ENCODE measurements around the gene UBL4A.

DNA sequence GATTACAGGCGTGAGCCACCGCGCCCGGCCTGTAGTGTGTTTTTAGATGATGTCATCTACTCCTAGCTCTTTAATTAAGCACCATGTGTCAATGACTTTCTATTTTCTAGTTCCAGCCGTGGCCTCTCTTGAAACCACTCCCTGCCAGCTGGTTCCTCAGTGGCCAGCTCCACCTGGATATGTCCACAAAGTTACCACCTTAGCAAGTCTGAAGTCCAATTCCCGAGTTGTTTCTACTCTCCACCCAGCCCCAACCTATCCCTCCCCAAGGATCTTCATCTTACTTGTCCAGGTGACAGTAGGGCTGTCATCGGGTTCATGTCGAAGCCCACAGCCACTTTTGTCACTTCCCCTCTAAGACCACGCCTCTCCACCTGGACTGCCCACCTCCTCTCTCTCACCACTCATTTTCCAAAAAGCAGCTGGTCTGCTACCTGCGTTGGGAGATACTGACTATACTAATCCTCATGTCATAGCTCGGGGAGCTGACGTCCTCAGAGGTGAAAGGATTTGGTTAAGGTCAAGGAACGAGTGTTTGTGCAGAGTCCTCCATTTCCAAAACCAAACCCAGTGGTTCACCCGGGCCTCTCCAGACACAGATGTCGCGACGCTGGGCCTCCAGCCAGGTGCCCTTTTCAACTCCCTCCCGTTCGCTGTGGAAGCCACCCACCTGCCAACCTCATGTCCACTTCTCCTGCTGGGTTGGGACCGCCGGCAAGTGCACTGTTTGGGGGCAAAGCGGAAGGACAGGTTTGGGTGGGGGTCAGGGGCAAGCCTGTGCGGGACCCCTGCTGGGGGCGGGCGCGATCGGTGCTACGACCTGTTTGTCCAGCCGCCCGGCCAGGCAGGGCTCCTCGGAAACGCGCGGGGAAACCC, 28.9 kb upstream of the UBL4A start:
- TF ChIP-seq POLR2A (IDR thresholded peaks at IDR 0.05; ENCODE audit: extremely low read depth, insufficient read length) (no peak), CTCF (IDR thresholded peaks at IDR 0.05; ENCODE audit: low read depth, low read length) (no peak), MYC (IDR thresholded peaks at IDR 0.05; ENCODE audit: low read depth, low read length) (no peak)

All from NB4 (cell line).